Dermis microvascular lymphatic vessel endothelial cell (primary cell): ENCODE results near the gene CLCNKB. TPM values are rescaled to one million over a fixed set of nuclear protein-coding genes. Genes with fewer than 3 reads are reported as not detected.

ENCODE experiments used
- DNase-seq, 2 donors: peaks; one replicate each; pipeline versions ENCODE4 v3.0.0 to v3.0.0-alpha.2; 2010; ENCODE audit warnings: low read depth in 2 of 2
- total RNA-seq: library from RNA; depleted of rRNA; stranded (reverse); fragments of >200 nt; gene quantifications from 2 replicates; pipeline ENCODE4 v1.2.1, GENCODE V29; 2014

The CLCNKB gene
- total RNA-seq, 1 donor from 2014 or later: under 0.01 TPM

DNA sequence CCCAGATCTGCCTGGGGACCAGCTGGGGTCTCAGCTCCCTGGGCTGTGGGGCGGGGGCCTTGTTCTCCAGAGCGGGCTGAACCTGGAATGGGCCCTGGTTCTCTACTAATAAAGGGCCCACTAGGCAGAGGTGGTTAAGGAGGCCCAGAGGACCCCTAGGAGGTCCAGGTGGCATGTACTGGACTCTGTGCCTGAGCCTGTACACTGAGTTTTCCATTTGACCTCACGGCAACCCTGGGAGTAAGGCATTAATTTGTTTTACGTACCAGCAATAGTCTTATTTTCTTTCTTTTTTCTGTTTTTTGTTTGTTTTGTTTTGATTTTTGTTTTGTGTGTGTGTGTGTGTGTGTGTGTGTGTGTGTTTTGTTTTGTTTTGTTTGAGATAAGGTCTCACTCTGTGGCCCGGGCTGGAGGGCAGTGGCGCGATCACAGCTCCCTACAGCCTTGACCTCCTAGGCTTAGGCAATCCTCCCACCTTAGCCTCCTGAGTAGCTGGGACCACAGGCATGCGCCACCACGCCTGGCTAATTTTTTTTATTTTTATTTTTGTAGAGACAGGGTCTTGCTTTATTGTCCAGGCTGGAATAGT is 49.4 kb downstream of the CLCNKB start:
- no peak for DNase-seq

DNA sequence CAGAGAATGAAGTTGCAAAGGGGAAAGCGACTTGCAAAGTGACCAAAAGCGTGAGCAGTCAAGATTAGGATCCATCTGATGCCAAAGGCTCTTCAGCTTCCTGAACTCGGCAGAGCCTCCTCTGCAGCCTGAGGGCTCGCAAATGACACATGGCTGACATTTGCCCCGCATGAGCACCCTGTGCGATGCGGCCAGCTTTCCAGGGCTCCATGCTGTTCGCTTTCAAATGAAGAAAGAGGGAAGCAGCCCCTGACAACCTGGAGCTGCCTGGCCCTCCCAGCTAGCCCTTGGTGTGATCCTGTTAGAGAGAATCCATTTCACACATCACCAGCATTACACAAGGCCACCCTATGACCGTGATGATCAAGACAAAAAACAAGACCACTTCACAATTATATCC is 50.0 kb downstream of the CLCNKB start:
- DNase-seq: no peak

DNA sequence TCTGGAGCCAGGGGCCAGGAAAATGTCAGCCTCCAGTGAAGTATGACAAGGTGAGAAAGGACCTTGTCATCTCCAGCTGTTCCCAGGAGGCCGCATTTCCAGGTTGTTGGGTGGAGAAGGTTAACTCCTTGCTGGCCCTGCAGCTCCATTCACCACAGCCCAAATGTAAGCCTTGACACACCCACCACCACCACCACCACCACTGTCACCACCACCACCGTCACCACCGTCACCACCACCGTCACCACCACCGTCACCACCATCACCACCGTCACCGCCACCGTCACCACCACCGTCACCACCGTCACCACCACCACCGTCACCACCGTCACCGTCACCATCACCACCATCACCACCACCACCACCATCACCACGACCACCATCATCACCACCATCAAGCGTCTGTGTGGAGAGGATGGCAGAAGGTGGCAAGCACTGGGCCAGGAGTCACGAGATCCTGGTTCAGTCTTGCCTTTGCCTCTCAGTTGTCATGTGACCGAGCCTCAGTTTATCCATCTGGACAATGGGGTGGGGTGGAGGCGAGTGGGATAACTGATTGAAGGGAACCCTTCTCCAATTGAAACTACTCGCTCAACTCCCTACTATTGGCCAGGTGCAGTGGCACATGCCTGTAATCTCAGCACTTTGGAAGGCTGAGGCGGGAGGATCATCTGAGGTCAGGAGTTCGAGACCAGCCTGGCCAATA is 51.0 kb downstream of the CLCNKB start:
- DNase-seq: no peak

DNA sequence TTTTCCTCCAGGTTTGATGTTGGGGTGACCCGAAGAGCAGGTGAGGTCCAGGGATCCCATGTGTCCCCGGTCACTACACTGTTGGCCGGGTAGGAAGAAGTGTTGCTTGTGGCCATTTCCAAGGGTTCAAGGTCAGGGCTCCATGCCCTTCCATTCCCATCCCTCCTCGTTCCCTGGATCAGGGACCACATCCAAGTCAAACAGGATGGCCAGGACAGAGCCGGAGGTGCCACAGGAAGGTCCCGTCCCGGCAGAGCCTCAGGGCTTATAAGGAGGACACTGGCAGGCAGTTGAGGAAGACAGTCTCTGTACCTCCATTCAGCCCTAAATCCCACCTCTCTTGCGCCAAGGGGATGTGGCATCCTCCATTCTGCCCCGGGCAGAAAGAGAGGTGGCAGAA is 51.9 kb downstream of the CLCNKB start:
- no peak for DNase-seq

DNA sequence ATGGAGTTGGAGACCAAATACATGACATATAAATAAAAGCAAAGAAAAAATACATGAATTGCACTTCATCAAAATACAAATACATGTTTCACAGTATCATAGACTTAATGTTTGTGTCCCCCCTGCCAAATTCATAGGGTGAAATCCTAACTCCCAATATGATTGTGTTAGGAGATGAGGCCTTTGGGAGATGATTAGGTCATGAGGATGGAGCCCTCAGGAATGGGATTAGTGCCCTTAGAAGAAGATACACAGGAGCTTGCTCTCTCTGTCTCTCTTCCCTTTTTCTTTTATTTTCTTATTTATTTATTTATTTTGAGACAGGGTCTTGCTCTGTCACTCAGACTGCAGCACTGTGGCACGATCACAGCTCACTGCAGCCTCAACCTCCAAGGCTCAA is 55.8 kb downstream of the CLCNKB start:
- DNase-seq: no peak

DNA sequence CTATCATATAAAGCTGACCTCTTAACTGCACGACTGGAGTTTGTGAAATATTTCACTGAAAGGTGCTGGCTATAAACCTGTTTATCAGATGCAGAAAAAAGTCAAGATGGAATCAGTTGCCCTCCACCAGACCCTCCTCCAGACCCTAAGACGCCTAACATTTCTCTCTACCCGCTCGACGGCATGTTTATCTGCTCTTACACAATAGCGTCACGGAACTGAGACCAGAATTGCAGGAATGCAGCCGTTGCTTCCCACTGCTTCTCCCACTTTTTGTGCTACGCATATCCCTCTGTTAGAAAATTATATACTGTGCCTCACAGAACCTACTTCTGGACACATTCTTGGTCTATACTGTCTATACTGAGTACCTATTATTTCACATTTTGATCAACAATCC is 58.0 kb downstream of the CLCNKB start:
- no peak for DNase-seq

Other genes starting within 250 kb of the CLCNKB start
- gene UQCRHL, start 236.1 kb upstream of the CLCNKB start, total RNA-seq: 0.76 and 4.0 TPM in 2 replicates
- gene SPEN, start 196.1 kb upstream of the CLCNKB start, total RNA-seq: 10.8 and 12.5 TPM in 2 replicates
- 33.5 and 38.4 TPM in 2 replicates for gene ZBTB17, start 67.7 kb upstream of the CLCNKB start, total RNA-seq
- 0.51 TPM in 2 replicates for gene SRARP, start 39.5 kb upstream of the CLCNKB start, total RNA-seq
- gene HSPB7, start 25.7 kb upstream of the CLCNKB start, total RNA-seq: not detected in 2 replicates
- not detected in 2 replicates for gene CLCNKA, start 21.7 kb upstream of the CLCNKB start, total RNA-seq
- 0.13 TPM in 1 of 2 replicates, not detected in the other for gene FAM131C, start 29.9 kb downstream of the CLCNKB start, total RNA-seq
- gene EPHA2, start 112.3 kb downstream of the CLCNKB start, total RNA-seq: 71.1 and 112 TPM in 2 replicates
- 4.0 and 4.4 TPM in 2 replicates for gene ARHGEF19, start 168.9 kb downstream of the CLCNKB start, total RNA-seq
- 6.7 and 7.7 TPM in 2 replicates for gene CPLANE2, start 193.4 kb downstream of the CLCNKB start, total RNA-seq